Fibroblast of mammary gland (primary cell): ENCODE measurements around the gene SCGN.

Experiments used
- DNase-seq: peaks from one replicate; pipeline ENCODE4 v3.0.0-alpha.2; 2010; ENCODE audit warnings: low read depth
- H3K4me3 ChIP-seq: 2 replicates; pipeline ENCODE4 v1.5.1; 2011; ENCODE audit warnings: low read depth, mild to moderate bottlenecking, low read length, moderate library complexity; ENCODE audit not compliant: control insufficient read depth
- CTCF ChIP-seq: conservative IDR thresholded peaks from 2 replicates; pipeline ENCODE4 v1.5.1; 2011; ENCODE audit warnings: low read depth, low read length, inconsistent platforms; ENCODE audit not compliant: control insufficient read depth, insufficient read depth

Gene SCGN

GRCh38 chr6:25660512-25660911 lies 8.5 kb downstream of the SCGN start:
- TF ChIP-seq CTCF, result no peak
- H3K4me3 ChIP-seq, result no peak overlapping the region
- DNase-seq, result peak; percentile 93

- TF ChIP-seq CTCF, result no peak
- no peak for DNase-seq
Measured at GRCh38 chr6:25661129-25661779, 9.2 kb downstream of the SCGN start.

GRCh38 chr6:25665455-25665854 lies 13.4 kb downstream of the SCGN start:
- DNase-seq, result no peak
- TF ChIP-seq CTCF, result no peak
- H3K4me3 ChIP-seq, result no peak overlapping the region

More at GRCh38 chr6:25661129-25661779, 9.2 kb downstream of the SCGN start:
- no peak overlapping the region for H3K4me3 ChIP-seq

GRCh38 chr6:25669413-25669812 lies 17.4 kb downstream of the SCGN start:
- no peak for DNase-seq
- no peak overlapping the region for H3K4me3 ChIP-seq
- no peak for TF ChIP-seq CTCF

- H3K4me3 ChIP-seq, result no peak overlapping the region
- TF ChIP-seq CTCF, result no peak
Measured at GRCh38 chr6:25670208-25670607, 18.2 kb downstream of the SCGN start.

GRCh38 chr6:25670793-25671513 lies 18.9 kb downstream of the SCGN start:
- no peak for TF ChIP-seq CTCF
- DNase-seq, result peak; percentile 4
- no peak overlapping the region for H3K4me3 ChIP-seq

More at GRCh38 chr6:25670208-25670607, 18.2 kb downstream of the SCGN start:
- no peak for DNase-seq
